Lung microvascular endothelial cell (primary cell): ENCODE data around the gene CYTL1. TPM values are rescaled to one million over a fixed set of nuclear protein-coding genes. Genes with fewer than 3 reads are reported as not detected.

ENCODE experiments used
- DNase-seq, 2 donors: peaks; one replicate each; pipeline versions ENCODE4 v3.0.0 to v3.0.0-alpha.2; 2010; ENCODE audit warnings: low read depth in 2 of 2
- total RNA-seq: library from RNA; depleted of rRNA; stranded (reverse); fragments of >200 nt; gene quantifications from 2 replicates; pipeline ENCODE4 v1.2.1, GENCODE V29; 2014

Gene CYTL1
- total RNA-seq, 1 donor from 2014 or later, result 4.6 TPM

DNA sequence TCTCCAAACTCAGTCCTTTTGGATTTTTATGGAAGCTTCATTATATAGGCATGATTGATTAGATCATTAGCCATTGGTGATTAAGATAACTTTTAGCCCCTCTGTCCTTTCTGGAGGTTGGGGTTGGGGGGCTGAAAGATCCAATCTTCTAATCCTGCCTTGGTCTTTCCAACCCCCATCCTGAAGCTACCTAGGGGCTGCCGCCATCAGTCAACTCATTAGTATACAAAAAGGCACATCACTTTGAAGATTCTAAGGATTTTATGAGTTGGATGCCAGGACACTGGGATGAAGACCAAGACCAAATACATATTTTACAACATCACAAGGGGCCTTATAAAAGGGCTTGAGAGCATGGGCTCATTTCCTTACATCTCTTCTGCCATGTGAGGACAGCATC lies 47.5 kb downstream of the CYTL1 start:
- no peak for DNase-seq

- no peak for DNase-seq
Measured at GRCh38 chr4:4969298-4969697, 50.0 kb downstream of the CYTL1 start.

- DNase-seq, result no peak
Measured at GRCh38 chr4:4968161-4968725, 51.0 kb downstream of the CYTL1 start.

Other genes with a start within 250 kb of the CYTL1 start
- 0.40 and 2.0 TPM in 2 replicates for gene MSX1, start 159.8 kb downstream of the CYTL1 start, total RNA-seq
- gene STK32B, start 32.0 kb upstream of the CYTL1 start, total RNA-seq, result 13.1 and 17.9 TPM in 2 replicates